VCaP (cell line): ENCODE results near the gene CLEC19A.

Source experiments
- H3K27ac ChIP-seq: fragments of 450-650 bp; 2 replicates; pipeline ENCODE4 v1.5.1; 2017
- CTCF ChIP-seq: fragments of 450-650 bp; conservative IDR thresholded peaks from 2 replicates; pipeline ENCODE4 v1.5.1; 2017; ENCODE audit warnings: mild to moderate bottlenecking, moderate library complexity

CLEC19A gene

GRCh38 chr16:19286827-19287226 is 1.3 kb downstream of the CLEC19A start:
- no peak overlapping the region for H3K27ac ChIP-seq
- TF ChIP-seq CTCF: no peak

- no peak overlapping the region for H3K27ac ChIP-seq
- no peak for TF ChIP-seq CTCF
Observed at GRCh38 chr16:19287241-19287640, 1.7 kb downstream of the CLEC19A start.

GRCh38 chr16:19288872-19289799 is 3.6 kb downstream of the CLEC19A start:
- H3K27ac ChIP-seq: no peak overlapping the region
- no peak for TF ChIP-seq CTCF

GRCh38 chr16:19289811-19290485 is 4.4 kb downstream of the CLEC19A start:
- TF ChIP-seq CTCF: no peak
- no peak overlapping the region for H3K27ac ChIP-seq

- no peak overlapping the region for H3K27ac ChIP-seq
- TF ChIP-seq CTCF: no peak
Observed at GRCh38 chr16:19290860-19291259, 5.3 kb downstream of the CLEC19A start.

- no peak for TF ChIP-seq CTCF
- no peak overlapping the region for H3K27ac ChIP-seq
Observed at GRCh38 chr16:19291475-19291874, 5.9 kb downstream of the CLEC19A start.

- TF ChIP-seq CTCF: no peak
- H3K27ac ChIP-seq: no peak overlapping the region
Observed at GRCh38 chr16:19292186-19292585, 6.7 kb downstream of the CLEC19A start.
